Measurements from ENCODE around the gene ANKRD9.

The ANKRD9 gene

DNA sequence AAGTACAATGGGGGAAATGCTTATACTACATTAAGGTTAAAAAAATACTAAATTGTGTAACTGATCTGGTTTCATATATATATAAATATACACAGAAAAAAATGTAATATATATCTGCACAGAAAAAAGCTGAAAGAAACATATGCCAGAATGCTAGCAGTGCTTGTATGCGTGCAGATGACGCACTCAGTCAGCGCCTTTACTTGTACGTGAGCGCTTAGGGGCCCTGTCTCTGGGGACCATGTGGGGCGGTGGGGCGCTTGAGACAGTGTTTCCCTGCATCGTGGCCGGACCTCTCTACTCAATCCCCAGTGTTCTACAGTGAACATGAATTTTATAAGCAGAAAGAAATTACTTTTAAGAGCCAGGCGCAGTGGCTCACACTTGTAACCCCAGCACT is 7.0 kb downstream of the ANKRD9 start:
- H3K27me3 ChIP-seq (ENCODE audit: control insufficient read depth, insufficient read depth, low read length) = no peaks in the 10 kb centered on the region
- DNase-seq (ENCODE audit: low read depth, low spot score) = no peak
- no peaks in the 10 kb centered on the region for H3K9me3 ChIP-seq (ENCODE audit: control insufficient read depth, insufficient read depth, low read length)
- WGBS (ENCODE audit: insufficient coverage, insufficient read length) = no CpG with 5 or more reads among the region's 10 CpGs
- H3K4me3 ChIP-seq (ENCODE audit: low read length) = no peak overlapping the region
- H3K36me3 ChIP-seq (ENCODE audit: control insufficient read depth, insufficient read depth, low read length) = peaks cover 17% of the 10 kb centered on the region
- no peak overlapping the region for H3K27ac ChIP-seq (ENCODE audit: low read length)
- H3K4me1 ChIP-seq (ENCODE audit: control insufficient read depth, insufficient read depth, low read length) = 0 out of 2 replicates have a peak, but pooled peaks cover 2% of the 10 kb centered on the region

DNA sequence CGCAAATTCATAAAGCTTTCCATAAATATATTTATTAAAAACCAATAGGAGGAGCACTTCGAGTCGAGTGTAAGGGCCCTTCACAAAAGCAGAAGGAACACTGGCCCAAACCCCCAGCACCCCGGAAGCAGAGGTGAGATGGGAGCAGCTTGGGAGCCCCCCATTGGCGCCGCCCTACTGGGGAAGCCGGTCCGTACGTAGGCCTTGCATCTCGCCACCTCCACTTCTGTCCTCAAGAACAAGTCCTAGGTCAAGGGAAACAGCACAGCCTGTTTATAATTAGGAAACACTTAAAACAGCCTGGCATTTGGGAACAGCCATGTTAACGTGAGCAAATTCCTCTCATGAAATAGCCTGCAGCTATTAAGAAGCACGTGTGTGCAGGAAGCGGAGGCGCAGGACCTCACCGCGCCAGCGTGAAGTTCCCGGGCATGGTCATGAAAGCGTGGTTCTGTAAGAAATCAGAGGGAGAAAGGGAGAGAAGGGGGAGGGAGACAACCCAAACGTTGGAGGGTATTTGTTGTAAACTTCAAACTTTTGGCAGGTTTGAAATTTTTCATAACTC is 7.7 kb downstream of the ANKRD9 start:
- Histone ChIP-seq H3K4me1 (ENCODE audit: control insufficient read depth, insufficient read depth, low read length) (0 out of 2 replicates have a peak, but pooled peaks cover 2% of the 10 kb centered on the region), H3K36me3 (ENCODE audit: control insufficient read depth, insufficient read depth, low read length) (peaks cover 10% of the 10 kb centered on the region), H3K9me3 (ENCODE audit: control insufficient read depth, insufficient read depth, low read length) (no peaks in the 10 kb centered on the region), H3K27ac (ENCODE audit: low read length) (no peak overlapping the region), H3K4me3 (ENCODE audit: low read length) (no peak overlapping the region), H3K27me3 (ENCODE audit: control insufficient read depth, insufficient read depth, low read length) (no peaks in the 10 kb centered on the region)
- DNase-seq (ENCODE audit: low read depth, low spot score) = no peak
- WGBS (ENCODE audit: insufficient coverage, insufficient read length) = no CpG with 5 or more reads among the region's 20 CpGs

- Histone ChIP-seq H3K4me1 (ENCODE audit: control insufficient read depth, insufficient read depth, low read length) (0 out of 2 replicates have a peak, but pooled peaks cover 2% of the 10 kb centered on the region), H3K27ac (ENCODE audit: low read length) (no peak overlapping the region), H3K9me3 (ENCODE audit: control insufficient read depth, insufficient read depth, low read length) (no peaks in the 10 kb centered on the region), H3K4me3 (ENCODE audit: low read length) (no peak overlapping the region), H3K27me3 (ENCODE audit: control insufficient read depth, insufficient read depth, low read length) (no peaks in the 10 kb centered on the region), H3K36me3 (ENCODE audit: control insufficient read depth, insufficient read depth, low read length) (peaks cover 3% of the 10 kb centered on the region; the same call in 1 of the 2 replicates)
- no peak for DNase-seq (ENCODE audit: low read depth, low spot score)
- WGBS (ENCODE audit: insufficient coverage, insufficient read length) = no CpG with 5 or more reads among the region's 3 CpGs
Observed at GRCh38 chr14:102500713-102501112, 8.9 kb downstream of the ANKRD9 start.

- H3K36me3 ChIP-seq (ENCODE audit: control insufficient read depth, insufficient read depth, low read length) = no peaks in the 10 kb centered on the region
- no peak overlapping the region for H3K27ac ChIP-seq (ENCODE audit: low read length)
- no CpG with 5 or more reads among the region's 14 CpGs for WGBS (ENCODE audit: insufficient coverage, insufficient read length)
- H3K9me3 ChIP-seq (ENCODE audit: control insufficient read depth, insufficient read depth, low read length) = no peaks in the 10 kb centered on the region
- DNase-seq (ENCODE audit: low read depth, low spot score) = no peak
- no peak overlapping the region for H3K4me3 ChIP-seq (ENCODE audit: low read length)
- H3K4me1 ChIP-seq (ENCODE audit: control insufficient read depth, insufficient read depth, low read length) = 0 out of 2 replicates have a peak, but pooled peaks cover 2% of the 10 kb centered on the region
- H3K27me3 ChIP-seq (ENCODE audit: control insufficient read depth, insufficient read depth, low read length) = no peaks in the 10 kb centered on the region
Observed at GRCh38 chr14:102500158-102500662, 9.4 kb downstream of the ANKRD9 start.

DNA sequence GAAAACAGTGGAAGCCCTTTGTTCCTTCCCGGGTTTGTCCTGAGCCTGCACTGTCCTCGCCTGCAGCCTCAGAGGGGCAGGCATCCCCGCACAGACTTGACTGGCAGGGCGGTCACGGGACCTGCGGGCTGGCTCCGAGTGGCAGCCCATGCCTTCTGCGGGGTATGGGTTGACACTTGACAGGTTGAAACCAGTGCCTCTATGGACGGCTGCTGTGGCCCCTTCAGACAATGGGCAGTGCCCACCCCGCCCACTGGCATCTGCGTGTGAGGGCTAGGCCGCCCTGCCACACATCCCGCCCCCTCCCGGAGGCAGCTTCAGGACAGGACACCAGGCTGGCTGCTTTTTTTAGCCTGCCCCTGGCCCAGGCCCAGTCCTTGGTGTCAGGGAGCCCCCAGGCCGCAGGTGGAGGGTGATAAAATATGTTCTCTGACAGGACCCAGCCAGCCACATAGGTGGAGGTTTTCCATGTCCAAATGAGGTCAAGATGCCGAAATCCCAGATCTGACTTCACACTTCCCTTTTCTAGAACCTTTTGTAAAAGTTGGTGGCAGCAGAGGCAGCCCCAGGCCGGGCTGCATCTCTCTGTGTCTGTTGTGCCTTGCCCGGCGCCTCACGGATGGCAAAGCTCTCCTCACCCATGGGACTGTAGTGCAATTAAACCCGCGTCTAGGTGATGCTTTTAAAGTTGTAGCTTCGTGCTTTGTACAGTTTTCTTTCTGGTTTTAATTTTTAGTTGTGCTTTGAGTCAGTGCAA is 10.0 kb downstream of the ANKRD9 start:
- WGBS (ENCODE audit: insufficient coverage, insufficient read length) = no CpG with 5 or more reads among the region's 23 CpGs
- no peak overlapping the region for H3K4me3 ChIP-seq (ENCODE audit: low read length)
- H3K36me3 ChIP-seq (ENCODE audit: control insufficient read depth, insufficient read depth, low read length) = no peaks in the 10 kb centered on the region
- H3K27ac ChIP-seq (ENCODE audit: low read length) = no peak overlapping the region
- H3K9me3 ChIP-seq (ENCODE audit: control insufficient read depth, insufficient read depth, low read length) = no peaks in the 10 kb centered on the region
- H3K27me3 ChIP-seq (ENCODE audit: control insufficient read depth, insufficient read depth, low read length) = no peaks in the 10 kb centered on the region
- DNase-seq (ENCODE audit: low read depth, low spot score) = no peak
- 0 out of 2 replicates have a peak, but pooled peaks cover 2% of the 10 kb centered on the region for H3K4me1 ChIP-seq (ENCODE audit: control insufficient read depth, insufficient read depth, low read length)

DNA sequence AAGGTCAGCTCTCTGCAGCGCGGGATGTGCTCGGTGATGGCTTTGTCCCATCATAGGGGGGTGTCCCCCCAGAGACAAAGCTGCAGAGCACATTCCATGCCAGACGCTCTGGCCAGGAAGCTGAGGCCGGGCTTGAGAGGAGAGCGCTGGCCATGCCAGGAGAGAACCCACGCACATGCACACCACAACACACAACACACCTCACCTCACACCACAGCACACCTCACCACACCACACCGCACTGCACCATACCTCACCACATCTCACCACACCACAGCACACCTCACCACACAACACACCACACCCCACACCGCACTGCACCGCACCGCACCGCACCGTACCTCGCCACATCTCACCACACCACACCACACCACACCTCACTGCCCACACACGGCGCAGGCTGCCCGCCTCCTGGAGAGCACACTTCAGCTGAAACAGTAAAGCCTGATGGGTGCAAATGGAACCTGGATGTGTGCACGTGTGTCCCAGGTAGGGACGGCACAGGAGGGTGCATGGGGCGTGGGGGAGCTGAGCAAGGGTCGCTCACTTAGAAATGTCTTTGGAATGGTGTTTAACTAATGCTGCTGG is 10.8 kb downstream of the ANKRD9 start:
- H3K9me3 ChIP-seq (ENCODE audit: control insufficient read depth, insufficient read depth, low read length) = no peaks in the 10 kb centered on the region
- 100% methylated on average over 7 of the region's 21 CpGs for WGBS (ENCODE audit: insufficient coverage, insufficient read length)
- H3K36me3 ChIP-seq (ENCODE audit: control insufficient read depth, insufficient read depth, low read length) = no peaks in the 10 kb centered on the region
- H3K27me3 ChIP-seq (ENCODE audit: control insufficient read depth, insufficient read depth, low read length) = no peaks in the 10 kb centered on the region
- DNase-seq (ENCODE audit: low read depth, low spot score) = no peak
- 0 out of 2 replicates have a peak, but pooled peaks cover under 1% of the 10 kb centered on the region for H3K4me1 ChIP-seq (ENCODE audit: control insufficient read depth, insufficient read depth, low read length)
- H3K27ac ChIP-seq (ENCODE audit: low read length) = no peak overlapping the region
- H3K4me3 ChIP-seq (ENCODE audit: low read length) = no peak overlapping the region

DNA sequence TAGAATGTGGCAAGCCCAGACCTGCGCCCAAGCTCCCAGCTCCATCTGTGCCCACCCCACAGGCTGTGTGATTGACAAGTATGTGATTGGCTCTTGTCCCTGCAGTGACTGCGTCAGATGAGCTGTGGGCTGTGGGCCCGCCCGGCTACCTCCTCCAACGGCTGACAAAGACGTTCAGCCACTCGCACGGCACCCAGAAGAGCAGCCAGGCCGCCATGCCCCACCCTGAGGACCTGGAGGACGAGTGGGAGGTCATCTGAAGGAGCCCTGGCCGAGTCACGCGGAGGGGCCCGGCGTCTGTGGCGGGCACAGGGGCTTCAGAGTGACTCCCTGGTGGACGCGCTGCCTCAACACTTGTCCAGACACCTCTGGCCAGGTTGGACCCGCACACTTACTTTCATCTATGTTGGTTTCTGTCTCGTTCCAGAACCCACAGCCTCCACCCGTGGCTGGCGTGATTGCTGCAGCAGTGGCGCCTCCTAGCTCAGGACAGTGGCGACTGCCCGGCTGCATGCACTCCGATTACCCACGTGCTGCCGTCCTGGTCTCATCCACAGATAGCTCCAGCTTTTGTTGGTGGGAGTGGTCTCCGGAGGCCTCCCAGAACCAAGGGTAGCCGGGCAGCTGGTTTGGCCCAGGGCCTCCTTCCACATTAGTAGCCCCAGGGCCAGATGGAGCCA is 11.4 kb downstream of the ANKRD9 start:
- WGBS (ENCODE audit: insufficient coverage, insufficient read length) = no CpG with 5 or more reads among the region's 30 CpGs
- no peak overlapping the region for H3K27ac ChIP-seq (ENCODE audit: low read length)
- no peak overlapping the region for H3K4me3 ChIP-seq (ENCODE audit: low read length)
- H3K9me3 ChIP-seq (ENCODE audit: control insufficient read depth, insufficient read depth, low read length) = no peaks in the 10 kb centered on the region
- no peak for DNase-seq (ENCODE audit: low read depth, low spot score)
- no peaks in the 10 kb centered on the region for H3K27me3 ChIP-seq (ENCODE audit: control insufficient read depth, insufficient read depth, low read length)
- H3K36me3 ChIP-seq (ENCODE audit: control insufficient read depth, insufficient read depth, low read length) = no peaks in the 10 kb centered on the region
- H3K4me1 ChIP-seq (ENCODE audit: control insufficient read depth, insufficient read depth, low read length) = no peaks in the 10 kb centered on the region

DNA sequence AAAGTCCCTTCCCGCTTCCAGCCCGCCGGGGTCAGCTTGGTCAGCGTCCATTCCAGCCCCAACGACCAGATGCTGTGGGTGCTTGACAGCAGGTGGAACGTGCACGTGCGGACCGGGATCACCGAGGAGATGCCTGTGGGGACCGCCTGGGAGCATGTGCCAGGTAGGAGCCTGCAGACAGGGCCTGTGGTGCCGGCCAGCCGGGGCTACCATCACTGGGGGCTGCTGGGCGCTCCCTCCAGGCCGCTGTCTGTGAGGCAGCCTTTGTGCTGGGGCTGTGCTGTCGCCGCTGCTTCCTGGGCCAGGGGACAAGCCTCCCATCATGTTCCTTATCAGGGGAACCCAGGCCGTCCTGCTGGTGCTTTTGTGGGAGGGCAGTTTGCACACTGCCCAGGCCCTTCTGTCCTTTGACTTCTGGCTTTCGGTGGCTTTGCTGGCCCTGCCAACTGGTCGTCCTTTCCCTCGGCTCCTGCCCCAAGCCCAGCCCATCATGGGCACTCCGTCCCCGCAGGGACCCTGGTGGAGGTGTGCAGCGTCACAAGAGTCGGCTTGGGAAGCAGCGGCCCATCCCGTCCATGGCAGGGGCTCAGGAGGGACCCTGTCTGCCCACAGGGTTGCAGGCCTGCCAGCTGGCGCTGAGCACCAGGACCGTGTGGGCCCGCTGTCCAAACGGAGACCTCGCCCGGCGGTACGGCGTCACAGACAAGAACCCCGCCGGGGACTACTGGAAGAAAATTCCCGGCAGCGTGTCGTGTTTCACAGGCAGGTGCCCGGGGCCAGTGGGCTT is 12.4 kb downstream of the ANKRD9 start:
- H3K4me1 ChIP-seq (ENCODE audit: control insufficient read depth, insufficient read depth, low read length) = no peaks in the 10 kb centered on the region
- H3K27ac ChIP-seq (ENCODE audit: low read length) = no peak overlapping the region
- no peak overlapping the region for H3K4me3 ChIP-seq (ENCODE audit: low read length)
- WGBS (ENCODE audit: insufficient coverage, insufficient read length) = no CpG with 5 or more reads among the region's 42 CpGs
- no peaks in the 10 kb centered on the region for H3K9me3 ChIP-seq (ENCODE audit: control insufficient read depth, insufficient read depth, low read length)
- H3K27me3 ChIP-seq (ENCODE audit: control insufficient read depth, insufficient read depth, low read length) = no peaks in the 10 kb centered on the region
- no peak for DNase-seq (ENCODE audit: low read depth, low spot score)
- no peaks in the 10 kb centered on the region for H3K36me3 ChIP-seq (ENCODE audit: control insufficient read depth, insufficient read depth, low read length)

DNA sequence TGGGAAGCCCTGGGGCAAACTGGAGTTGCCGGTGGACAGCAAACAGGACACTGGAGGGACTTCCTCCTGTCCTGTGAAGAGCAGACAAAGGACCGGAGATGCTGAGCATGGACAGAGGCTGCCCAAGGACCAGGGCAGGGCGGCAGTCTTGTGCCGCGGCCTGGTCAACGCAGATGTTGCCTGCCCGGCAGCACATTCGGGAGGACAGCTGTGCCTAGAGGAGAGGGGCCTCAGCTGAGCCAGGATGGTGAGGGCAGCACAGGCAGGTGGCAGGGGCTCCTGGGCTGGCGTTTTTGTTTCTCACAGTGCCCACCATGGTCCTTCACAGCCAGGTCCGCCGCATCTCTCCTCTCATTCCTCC is 13.3 kb downstream of the ANKRD9 start:
- no peaks in the 10 kb centered on the region for H3K27me3 ChIP-seq (ENCODE audit: control insufficient read depth, insufficient read depth, low read length)
- no CpG with 5 or more reads among the region's 11 CpGs for WGBS (ENCODE audit: insufficient coverage, insufficient read length)
- H3K4me3 ChIP-seq (ENCODE audit: low read length) = no peak overlapping the region
- no peaks in the 10 kb centered on the region for H3K4me1 ChIP-seq (ENCODE audit: control insufficient read depth, insufficient read depth, low read length)
- H3K9me3 ChIP-seq (ENCODE audit: control insufficient read depth, insufficient read depth, low read length) = no peaks in the 10 kb centered on the region
- H3K27ac ChIP-seq (ENCODE audit: low read length) = no peak overlapping the region
- H3K36me3 ChIP-seq (ENCODE audit: control insufficient read depth, insufficient read depth, low read length) = no peaks in the 10 kb centered on the region
- no peak for DNase-seq (ENCODE audit: low read depth, low spot score)

All from iPS DF 6.9 (cell line).